Lung microvascular endothelial cell (primary cell): Measurements from ENCODE around the gene SLC22A6. TPM values are rescaled to one million over a fixed set of nuclear protein-coding genes. Genes with fewer than 3 reads are reported as not detected.
"Not testable (repeated sequence)": the region's sequence is repeated elsewhere in the genome, so short reads cannot be mapped to it uniquely, and the experiment has no call there.

Experiments
- DNase-seq, 2 donors: peaks; one replicate each; pipeline versions ENCODE4 v3.0.0 to v3.0.0-alpha.2; 2010; ENCODE audit warnings: low read depth in 2 of 2
- total RNA-seq: library from RNA; depleted of rRNA; stranded (reverse); fragments of >200 nt; gene quantifications from 2 replicates; pipeline ENCODE4 v1.2.1, GENCODE V29; 2014

The SLC22A6 gene
- total RNA-seq, 1 donor from 2014 or later = not detected

- no peak for DNase-seq
These were observed 3.5 kb upstream of the SLC22A6 start for GRCh38 chr11:62988276-62988675.

- no peak for DNase-seq
These were observed 429 bp upstream of the SLC22A6 start for GRCh38 chr11:62985041-62985750.

GRCh38 chr11:62983536-62984199, 1.1 kb downstream of the SLC22A6 start:
- no peak for DNase-seq

- no peak for DNase-seq
These were observed 3.0 kb downstream of the SLC22A6 start for GRCh38 chr11:62981743-62982142.

GRCh38 chr11:62980133-62980760, 4.5 kb downstream of the SLC22A6 start:
- DNase-seq = peak in 1 of 2 donors; percentile 25

- DNase-seq = peak in 1 of 2 donors; percentile 6
These were observed 8.7 kb downstream of the SLC22A6 start for GRCh38 chr11:62976109-62976508.

- peak in 1 of 2 donors; percentile 21 for DNase-seq
These were observed 9.8 kb downstream of the SLC22A6 start for GRCh38 chr11:62974848-62975522.

- no peak for DNase-seq
These were observed 19.2 kb downstream of the SLC22A6 start for GRCh38 chr11:62965574-62965973.

GRCh38 chr11:62962391-62962790, 22.4 kb downstream of the SLC22A6 start:
- DNase-seq = no peak

- DNase-seq = no peak
These were observed 23.7 kb downstream of the SLC22A6 start for GRCh38 chr11:62961017-62961570.

GRCh38 chr11:62959422-62959980, 25.3 kb downstream of the SLC22A6 start:
- DNase-seq = no peak

- DNase-seq = peak in 1 of 2 donors; percentile 38
These were observed 26.0 kb downstream of the SLC22A6 start for GRCh38 chr11:62958547-62959421.

GRCh38 chr11:62957147-62957546, 27.6 kb downstream of the SLC22A6 start:
- DNase-seq = no peak

GRCh38 chr11:62954478-62954877, 30.3 kb downstream of the SLC22A6 start:
- DNase-seq = no peak

GRCh38 chr11:62953811-62954210, 31.0 kb downstream of the SLC22A6 start:
- no peak for DNase-seq

- DNase-seq = no peak
These were observed 35.9 kb downstream of the SLC22A6 start for GRCh38 chr11:62948765-62949320.

- DNase-seq = not testable (repeated sequence)
These were observed 39.2 kb downstream of the SLC22A6 start for GRCh38 chr11:62945538-62945937.

GRCh38 chr11:62937528-62937927, 47.2 kb downstream of the SLC22A6 start:
- DNase-seq = not testable (repeated sequence)

GRCh38 chr11:62934496-62934785, 50.3 kb downstream of the SLC22A6 start:
- DNase-seq = no peak
